Esophagus mucosa (tissue), 1 donor: ENCODE measurements around the gene HEXB. TPM values are rescaled to one million over a fixed set of nuclear protein-coding genes. Genes with fewer than 3 reads are reported as not detected.
A peak's percentile ranks its signal among the peaks of the same experiment; 100 is the strongest.

Experiments
- ATAC-seq: fragments of 200-7000 bp; cut with Tn5 transposase; one replicate; pipeline ENCODE4 v1.9.1; 2020
- total RNA-seq: library from RNA; stranded (reverse); gene quantifications from one replicate; pipeline ENCODE4 v1.2.4, GENCODE V29; 2023
- donor health status: DM: yes; HTN: yes; CAD: no.

The HEXB gene
- 52.6 TPM for total RNA-seq

GRCh38 chr5:74684900-74685851 is at the start of gene HEXB:
HEXB (plus strand) TSS chr5:74685233; CDS start chr5:74685261, 28 bp downstream.
- peak; percentile 97 for ATAC-seq

GRCh38 chr5:74636149-74636548 is 48.9 kb upstream of the HEXB start:
- no peak for ATAC-seq

GRCh38 chr5:74636552-74636951 is 48.5 kb upstream of the HEXB start:
- peak; percentile 4 for ATAC-seq

GRCh38 chr5:74638544-74638969 is 46.5 kb upstream of the HEXB start:
- ATAC-seq: no peak

GRCh38 chr5:74638970-74639806 is 45.8 kb upstream of the HEXB start:
- ATAC-seq: no peak

GRCh38 chr5:74639807-74640449 is 45.1 kb upstream of the HEXB start:
- peak; percentile 39 for ATAC-seq

- peak; percentile 81 for ATAC-seq
These were observed 44.5 kb upstream of the HEXB start, which contains the start of gene ENC1 for GRCh38 chr5:74640450-74640953. ENC1 (minus strand) TSS chr5:74640728; CDS start chr5:74636485, 4,243 bp downstream.

GRCh38 chr5:74640954-74641734 is 43.9 kb upstream of the HEXB start:
- peak; percentile 35 for ATAC-seq

- peak; percentile 23 for ATAC-seq
These were observed 43.1 kb upstream of the HEXB start for GRCh38 chr5:74641735-74642542.

- ATAC-seq: no peak
These were observed 42.5 kb upstream of the HEXB start for GRCh38 chr5:74642543-74642863.

- peak; percentile 68 for ATAC-seq
These were observed 41.9 kb upstream of the HEXB start for GRCh38 chr5:74643111-74643562.

GRCh38 chr5:74647096-74647495 is 37.9 kb upstream of the HEXB start:
- ATAC-seq: no peak

GRCh38 chr5:74648835-74649293 is 36.2 kb upstream of the HEXB start:
- ATAC-seq: peak; percentile 62

GRCh38 chr5:74649421-74649973 is 35.5 kb upstream of the HEXB start:
- ATAC-seq: no peak

GRCh38 chr5:74651710-74652109 is 33.3 kb upstream of the HEXB start:
- peak; percentile 40 for ATAC-seq

GRCh38 chr5:74652576-74652975 is 32.5 kb upstream of the HEXB start:
- no peak for ATAC-seq

- ATAC-seq: no peak
These were observed 31.0 kb upstream of the HEXB start for GRCh38 chr5:74653991-74654390.

GRCh38 chr5:74655206-74655605 is 29.8 kb upstream of the HEXB start:
- no peak for ATAC-seq

GRCh38 chr5:74655716-74656115 is 29.3 kb upstream of the HEXB start:
- ATAC-seq: no peak

GRCh38 chr5:74657165-74657564 is 27.9 kb upstream of the HEXB start:
- no peak for ATAC-seq
